ENCODE data around the gene PRRX2.
"Not testable (repeated sequence)": the region's sequence is repeated elsewhere in the genome, so short reads cannot be mapped to it uniquely, and the experiment has no call there.

Gene PRRX2

GRCh38 chr9:129740174-129740573 lies 74.7 kb downstream of the PRRX2 start:
- DNase-seq: no peak
- intact Hi-C loops (cut with DNase I): no loop called here

GRCh38 chr9:129740666-129741464 lies 75.4 kb downstream of the PRRX2 start:
- intact Hi-C loops (cut with DNase I): no loop called here
- no peak for DNase-seq

- DNase-seq: no peak
- intact Hi-C loops (cut with DNase I): no loop called here
Observed at GRCh38 chr9:129745200-129745599, 79.8 kb downstream of the PRRX2 start.

- intact Hi-C loops (cut with DNase I): no loop called here
- DNase-seq: no peak
Observed at GRCh38 chr9:129746092-129746777, 80.8 kb downstream of the PRRX2 start.

GRCh38 chr9:129748249-129748648 lies 82.8 kb downstream of the PRRX2 start:
- intact Hi-C loops (cut with DNase I): no loop called here
- DNase-seq: no peak

GRCh38 chr9:129749052-129749451 lies 83.6 kb downstream of the PRRX2 start:
- intact Hi-C loops (cut with DNase I); DNase-seq: not testable (repeated sequence)

GRCh38 chr9:129749575-129749974 lies 84.1 kb downstream of the PRRX2 start:
- DNase-seq: no peak
- intact Hi-C loops (cut with DNase I): no loop called here

GRCh38 chr9:129750013-129750638 lies 84.7 kb downstream of the PRRX2 start:
- intact Hi-C loops (cut with DNase I): no loop called here
- no peak for DNase-seq

GRCh38 chr9:129751841-129752801 lies 86.7 kb downstream of the PRRX2 start:
- intact Hi-C loops (cut with DNase I): no loop called here
- peak in 17 of 42 donors; percentile 12 to 58 (median 30) for DNase-seq

GRCh38 chr9:129752900-129753729 lies 87.7 kb downstream of the PRRX2 start, which contains the start of gene PTGES:
Gene PTGES, minus strand, starts transcription at chr9:129753042. Its CDS starts 30 bp downstream, at chr9:129753012.
- intact Hi-C loops (cut with DNase I): no loop called here
- DNase-seq: peak in 40 of 42 donors; percentile 10 to 76 (median 40)

- intact Hi-C loops (cut with DNase I): no loop called here
- no peak for DNase-seq
Observed at GRCh38 chr9:129755151-129755550, 89.7 kb downstream of the PRRX2 start.

- DNase-seq: no peak
- intact Hi-C loops (cut with DNase I): no loop called here
Observed at GRCh38 chr9:129756191-129756590, 90.7 kb downstream of the PRRX2 start.

- intact Hi-C loops (cut with DNase I): no loop called here
- no peak for DNase-seq
Observed at GRCh38 chr9:129757045-129757444, 91.6 kb downstream of the PRRX2 start.

GRCh38 chr9:129759319-129759718 lies 93.9 kb downstream of the PRRX2 start:
- intact Hi-C loops (cut with DNase I): no loop called here
- no peak for DNase-seq

GRCh38 chr9:129759804-129760502 lies 94.5 kb downstream of the PRRX2 start:
- intact Hi-C loops (cut with DNase I): no loop called here
- DNase-seq: no peak

- intact Hi-C loops (cut with DNase I); DNase-seq: not testable (repeated sequence)
Observed at GRCh38 chr9:129760784-129761183, 95.3 kb downstream of the PRRX2 start.

- no peak for DNase-seq
- intact Hi-C loops (cut with DNase I): no loop called here
Observed at GRCh38 chr9:129761293-129761900, 96.0 kb downstream of the PRRX2 start.
